HepG2 (cell line): ENCODE results near the gene SLC50A1. TPM values are rescaled to one million over a fixed set of nuclear protein-coding genes. Genes with fewer than 3 reads are reported as not detected.

Experiments used
- ARID5B ChIP-seq: IDR thresholded peaks from 2 replicates; pipeline ENCODE4 v1.4.0; 2020; ENCODE audit warnings: mild to moderate bottlenecking, missing genetic modification reagents
- FOXA1 ChIP-seq, 2 experiments: fragments of 450-650 bp in 1 of 2; sonication (generic) in 1 of 2; formaldehyde crosslinking in 1 of 2; IDR thresholded peaks; 2 replicates each; pipeline versions ENCODE4 v1.4.0 to v1.6.1; 2016 to 2020; ENCODE audit warnings: missing genetic modification reagents in 1 of 2
- FOXK2 ChIP-seq: fragments of 450-650 bp; IDR thresholded peaks from 2 replicates; pipeline ENCODE4 v1.6.1; 2016
- GATAD1 ChIP-seq: IDR thresholded peaks from 2 replicates; pipeline ENCODE4 v1.6.1; 2016; ENCODE audit warnings: missing genetic modification reagents, missing compliant biosample characterization
- HNRNPLL ChIP-seq: fragments of 200-400 bp; formaldehyde crosslinking; IDR thresholded peaks from 2 replicates; pipeline ENCODE4 v1.6.1; 2017; ENCODE audit warnings: mild to moderate bottlenecking, low read depth, low read length; ENCODE audit not compliant: poor library complexity, severe bottlenecking
- KDM3A ChIP-seq: IDR thresholded peaks from 2 replicates; pipeline ENCODE4 v1.6.1; 2018; ENCODE audit warnings: low read depth, missing compliant biosample characterization
- MIXL1 ChIP-seq: IDR thresholded peaks from 2 replicates; pipeline ENCODE4 v1.6.1; 2016
- NCOR1 ChIP-seq: fragments of 200-600 bp; sonication (generic); IDR thresholded peaks from 2 replicates; pipeline ENCODE4 v1.7.0; 2017; ENCODE audit warnings: antibody characterized with exemption, low read length, borderline replicate concordance
- PITX1 ChIP-seq: sonication (generic); formaldehyde crosslinking; IDR thresholded peaks from 2 replicates; pipeline ENCODE4 v1.5.1; 2020; ENCODE audit warnings: mild to moderate bottlenecking, missing genetic modification reagents
- SRSF9 ChIP-seq: fragments of 200-400 bp; formaldehyde crosslinking; IDR thresholded peaks from 2 replicates; pipeline ENCODE4 v1.6.1; 2018; ENCODE audit warnings: borderline replicate concordance, mild to moderate bottlenecking, low read depth, low read length; ENCODE audit not compliant: insufficient read depth, poor library complexity, severe bottlenecking
- ZBTB20 ChIP-seq: sonication (generic); formaldehyde crosslinking; IDR thresholded peaks from 2 replicates; pipeline ENCODE4 v1.8.1; 2023; ENCODE audit warnings: missing genetic modification reagents, low read depth, mild to moderate bottlenecking, borderline replicate concordance
- ZBTB42 ChIP-seq: sonication (generic); formaldehyde crosslinking; IDR thresholded peaks from 2 replicates; pipeline ENCODE4 v1.5.0; 2020; ENCODE audit warnings: mild to moderate bottlenecking, missing genetic modification reagents
- ZMYM4 ChIP-seq: sonication (generic); formaldehyde crosslinking; IDR thresholded peaks from 2 replicates; pipeline ENCODE4 v1.8.1; 2023; ENCODE audit warnings: mild to moderate bottlenecking, missing genetic modification reagents
- ZNF124 ChIP-seq: sonication (generic); formaldehyde crosslinking; IDR thresholded peaks from 2 replicates; pipeline ENCODE4 v1.4.0; 2020; ENCODE audit warnings: missing genetic modification reagents
- ZNF3 ChIP-seq: IDR thresholded peaks from 2 replicates; pipeline ENCODE4 v1.7.0; 2017; ENCODE audit warnings: inconsistent platforms
- ZNF354B ChIP-seq: sonication (generic); formaldehyde crosslinking; IDR thresholded peaks from 2 replicates; pipeline ENCODE4 v1.8.0; 2022; ENCODE audit warnings: mild to moderate bottlenecking, missing genetic modification reagents
- polyA plus RNA-seq, 8 experiments: library from polyadenylated mRNA; depleted of rRNA in 3 of 8; stranded (reverse) in 7 of 8; unstranded in 1 of 8; fragments of >200 nt; fragmentation: Illumina TruSeq in 4 of 8; extraction: Trizol in 4 of 8; gene quantifications; 2 replicates each; pipeline versions ENCODE4 v1.2.1 to v1.2.3, GENCODE V29; 2011 to 2016; ENCODE audit warnings: low read depth in 4 of 8, missing spikeins in 1 of 8, mixed read lengths in 1 of 8; ENCODE audit not compliant: insufficient read depth in 1 of 8
- total RNA-seq, 5 experiments: library from RNA; depleted of rRNA; stranded (reverse); fragments of >200 nt; fragmentation: Illumina TruSeq; extraction: Trizol; gene quantifications; 2 replicates each; pipeline ENCODE4 v1.2.3, GENCODE V29; 2016; ENCODE audit warnings: low read depth in 1 of 5
- TF ChIP-seq, protein P1 (sequence below): sonication (generic); formaldehyde crosslinking; IDR thresholded peaks from 2 replicates; pipeline ENCODE4 v1.5.1; 2020; ENCODE audit warnings: mild to moderate bottlenecking, moderate library complexity, missing genetic modification reagents
- TF ChIP-seq, protein P2 (sequence below): IDR thresholded peaks from 2 replicates; pipeline ENCODE4 v1.6.1; 2016; ENCODE audit warnings: mild to moderate bottlenecking
- TF ChIP-seq, protein P3 (sequence below): sonication (generic); formaldehyde crosslinking; IDR thresholded peaks from 2 replicates; pipeline ENCODE4 v1.4.0; 2020; ENCODE audit warnings: missing genetic modification reagents

The SLC50A1 gene
- total and polyA plus RNA-seq, 2 of the 13 experiments (the other 11 are each of a cell fraction or from before 2014, with no cell fraction given), result 22.5 to 46.8 TPM

DNA sequence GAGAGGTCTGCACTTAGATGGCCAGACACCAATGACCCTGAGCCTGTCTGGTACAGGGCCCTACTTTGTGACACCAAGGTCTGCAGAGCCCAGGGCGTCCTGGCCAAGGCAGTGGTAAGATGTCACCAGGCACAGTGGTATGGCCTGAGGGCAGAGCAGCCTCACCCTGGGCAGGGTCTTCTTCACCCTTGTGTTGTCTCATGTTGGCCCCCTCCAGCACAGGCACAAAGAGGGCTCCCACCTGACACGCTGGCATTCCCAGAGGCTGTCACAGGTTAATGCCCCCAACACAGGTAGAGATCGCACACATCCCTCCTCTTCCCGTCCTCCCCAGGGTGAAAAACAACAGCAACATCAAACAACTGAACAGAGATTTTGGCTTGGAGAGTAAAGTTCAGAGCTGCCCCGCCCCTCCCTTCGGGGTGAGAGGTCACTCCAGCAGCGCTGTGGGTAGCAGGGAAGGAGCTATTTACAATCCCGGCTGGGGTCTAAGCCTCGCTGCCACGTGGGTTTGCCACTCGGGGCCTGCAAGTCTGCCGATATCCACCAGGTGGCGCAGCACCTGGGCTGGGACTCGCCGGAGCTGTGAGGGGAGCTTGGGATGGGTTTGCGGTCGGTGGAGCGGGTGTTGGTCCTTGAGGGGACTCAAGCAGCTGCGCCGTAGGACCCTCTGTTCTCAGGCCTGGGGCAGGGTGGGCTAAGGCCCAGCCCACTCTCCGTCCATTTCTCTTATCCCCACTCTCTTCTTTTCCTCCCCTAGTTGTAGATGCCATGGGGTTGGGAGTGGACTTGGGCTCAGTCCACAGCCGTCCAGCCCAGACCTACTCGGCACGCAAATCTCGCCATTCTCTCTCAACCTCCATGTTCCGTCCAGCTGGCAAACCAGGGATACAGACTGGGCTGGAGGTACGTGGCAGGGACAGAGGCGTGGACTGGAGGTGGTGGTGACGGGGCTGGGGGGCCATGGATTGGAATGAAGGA is 44.3 kb upstream of the SLC50A1 start (continued):
- TF ChIP-seq FOXK2, result peak; percentile 92
- TF ChIP-seq ZNF354B, result no peak
- 0 out of 2 replicates have a peak, but pooled peaks have one; percentile 58 for TF ChIP-seq GATAD1
- TF ChIP-seq, protein P1, sequence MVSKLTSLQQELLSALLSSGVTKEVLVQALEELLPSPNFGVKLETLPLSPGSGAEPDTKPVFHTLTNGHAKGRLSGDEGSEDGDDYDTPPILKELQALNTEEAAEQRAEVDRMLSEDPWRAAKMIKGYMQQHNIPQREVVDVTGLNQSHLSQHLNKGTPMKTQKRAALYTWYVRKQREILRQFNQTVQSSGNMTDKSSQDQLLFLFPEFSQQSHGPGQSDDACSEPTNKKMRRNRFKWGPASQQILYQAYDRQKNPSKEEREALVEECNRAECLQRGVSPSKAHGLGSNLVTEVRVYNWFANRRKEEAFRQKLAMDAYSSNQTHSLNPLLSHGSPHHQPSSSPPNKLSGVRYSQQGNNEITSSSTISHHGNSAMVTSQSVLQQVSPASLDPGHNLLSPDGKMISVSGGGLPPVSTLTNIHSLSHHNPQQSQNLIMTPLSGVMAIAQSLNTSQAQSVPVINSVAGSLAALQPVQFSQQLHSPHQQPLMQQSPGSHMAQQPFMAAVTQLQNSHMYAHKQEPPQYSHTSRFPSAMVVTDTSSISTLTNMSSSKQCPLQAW (CRISPR knock-in tag), result peak; percentile 91
- no peak for TF ChIP-seq FOXA1 (IDR thresholded peaks at IDR 0.05)
- TF ChIP-seq FOXA1 (CRISPR knock-in tag; IDR thresholded peaks at IDR 0.05), result peak; percentile 78
- TF ChIP-seq ZBTB42 (CRISPR knock-in tag), result peak; percentile 63; the same call in 1 of the 2 replicates
- peak; percentile 90 for TF ChIP-seq PITX1
- TF ChIP-seq ZNF3, result 0 out of 2 replicates have a peak, but pooled peaks have one; percentile 39
- TF ChIP-seq ARID5B (CRISPR knock-in tag), result peak; percentile 82
- TF ChIP-seq MIXL1 (CRISPR knock-in tag), result peak; percentile 53; the same call in 1 of the 2 replicates
- TF ChIP-seq ZNF124, result peak; percentile 53; the same call in 1 of the 2 replicates
- TF ChIP-seq ZMYM4 (CRISPR knock-in tag), result peak; percentile 55; the same call in 1 of the 2 replicates
- TF ChIP-seq SRSF9, result no peak
- TF ChIP-seq HNRNPLL, result peak; percentile 56
- TF ChIP-seq KDM3A, result peak; percentile 87
- peak; percentile 45; the same call in 1 of the 2 replicates for TF ChIP-seq NCOR1
- 0 out of 2 replicates have a peak, but pooled peaks have one; percentile 32 for TF ChIP-seq ZBTB20 (CRISPR knock-in tag)
- TF ChIP-seq, protein P2, sequence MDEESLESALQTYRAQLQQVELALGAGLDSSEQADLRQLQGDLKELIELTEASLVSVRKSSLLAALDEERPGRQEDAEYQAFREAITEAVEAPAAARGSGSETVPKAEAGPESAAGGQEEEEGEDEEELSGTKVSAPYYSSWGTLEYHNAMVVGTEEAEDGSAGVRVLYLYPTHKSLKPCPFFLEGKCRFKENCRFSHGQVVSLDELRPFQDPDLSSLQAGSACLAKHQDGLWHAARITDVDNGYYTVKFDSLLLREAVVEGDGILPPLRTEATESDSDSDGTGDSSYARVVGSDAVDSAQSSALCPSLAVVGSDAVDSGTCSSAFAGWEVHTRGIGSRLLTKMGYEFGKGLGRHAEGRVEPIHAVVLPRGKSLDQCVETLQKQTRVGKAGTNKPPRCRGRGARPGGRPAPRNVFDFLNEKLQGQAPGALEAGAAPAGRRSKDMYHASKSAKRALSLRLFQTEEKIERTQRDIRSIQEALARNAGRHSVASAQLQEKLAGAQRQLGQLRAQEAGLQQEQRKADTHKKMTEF (CRISPR knock-in tag), result peak; percentile 89
- TF ChIP-seq, protein P3, sequence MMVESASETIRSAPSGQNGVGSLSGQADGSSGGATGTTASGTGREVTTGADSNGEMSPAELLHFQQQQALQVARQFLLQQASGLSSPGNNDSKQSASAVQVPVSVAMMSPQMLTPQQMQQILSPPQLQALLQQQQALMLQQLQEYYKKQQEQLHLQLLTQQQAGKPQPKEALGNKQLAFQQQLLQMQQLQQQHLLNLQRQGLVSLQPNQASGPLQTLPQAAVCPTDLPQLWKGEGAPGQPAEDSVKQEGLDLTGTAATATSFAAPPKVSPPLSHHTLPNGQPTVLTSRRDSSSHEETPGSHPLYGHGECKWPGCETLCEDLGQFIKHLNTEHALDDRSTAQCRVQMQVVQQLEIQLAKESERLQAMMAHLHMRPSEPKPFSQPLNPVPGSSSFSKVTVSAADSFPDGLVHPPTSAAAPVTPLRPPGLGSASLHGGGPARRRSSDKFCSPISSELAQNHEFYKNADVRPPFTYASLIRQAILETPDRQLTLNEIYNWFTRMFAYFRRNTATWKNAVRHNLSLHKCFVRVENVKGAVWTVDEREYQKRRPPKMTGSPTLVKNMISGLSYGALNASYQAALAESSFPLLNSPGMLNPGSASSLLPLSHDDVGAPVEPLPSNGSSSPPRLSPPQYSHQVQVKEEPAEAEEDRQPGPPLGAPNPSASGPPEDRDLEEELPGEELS (CRISPR knock-in tag), result peak; percentile 79
